Lower leg skin (tissue), 4 donors: Measurements from ENCODE around the gene FOXP1. TPM values are rescaled to one million over a fixed set of nuclear protein-coding genes. Genes with fewer than 3 reads are reported as not detected.

Source experiments
- DNase-seq, 2 donors: peaks; one replicate each; pipeline ENCODE4 v3.0.0-alpha.2; 2019; ENCODE audit warnings: low spot score in 2 of 2
- H3K4me3 ChIP-seq: fragments of 200-600 bp; sonication (generic); 2 replicates; pipeline ENCODE4 v1.5.1; 2017; ENCODE audit warnings: mild to moderate bottlenecking, low read depth; ENCODE audit not compliant: poor library complexity, severe bottlenecking
- CTCF ChIP-seq, 3 donors: fragments of 450-650 bp; IDR thresholded peaks; one replicate each; pipeline ENCODE4 v1.5.1; 2016; ENCODE audit warnings: antibody characterized with exemption in 3 of 3, mild to moderate bottlenecking in 3 of 3, moderate library complexity in 2 of 3
- POLR2A ChIP-seq, 2 donors: fragments of 450-650 bp; IDR thresholded peaks; one replicate each; pipeline ENCODE4 v1.6.1; 2016 to 2017; ENCODE audit warnings: antibody characterized with exemption in 2 of 2, mild to moderate bottlenecking in 1 of 2, moderate library complexity in 1 of 2
- WGBS, 2 donors: methylation state at CpG; one replicate each; pipeline ENCODE4 v1.1.5; 2018; 5-methylcytosine and 5-hydroxymethylcytosine counted together
- intact Hi-C: fragments of 100-400 bp; cut with DNase I; formaldehyde crosslinking; loops from one replicate; pipeline ENCODE4 v1.15.0; 2023; ENCODE audit warnings: low total_unique reads
- total RNA-seq, 4 donors: library from RNA; depleted of rRNA; stranded (reverse); fragments of >200 nt; gene quantifications; one replicate each; pipeline ENCODE4 v1.1.0, GENCODE V29; 2016

Gene FOXP1
- total RNA-seq, 4 donors from 2014 or later, result 46.6 to 66.6 (median 55.2) TPM

- DNase-seq, result no peak
- H3K4me3 ChIP-seq, result no peak overlapping the region
- intact Hi-C loops, result no loop called here
- TF ChIP-seq CTCF (IDR thresholded peaks at IDR 0.05) (no peak), POLR2A (IDR thresholded peaks at IDR 0.05) (no peak)
- WGBS, 2 donors, result 81 to 85% methylated on average over 9 of the region's 9 CpGs
Measured at GRCh38 chr3:71144525-71145253, 438.8 kb downstream of the FOXP1 start.

GRCh38 chr3:71143493-71143892 is 440.0 kb downstream of the FOXP1 start:
- intact Hi-C loops, result no loop called here
- no peak for DNase-seq
- no peak overlapping the region for H3K4me3 ChIP-seq
- WGBS, 2 donors, result 94 to 95% methylated on average over 4 of the region's 4 CpGs
- TF ChIP-seq CTCF (IDR thresholded peaks at IDR 0.05), result no peak

GRCh38 chr3:71142441-71143161 is 440.9 kb downstream of the FOXP1 start:
- H3K4me3 ChIP-seq, result no peak overlapping the region
- whole genome bisulfite sequencing, 2 donors, result 62 to 67% methylated on average over 7 of the region's 7 CpGs
- intact Hi-C loops, result no loop called here
- no peak for TF ChIP-seq POLR2A (IDR thresholded peaks at IDR 0.05)
- no peak for TF ChIP-seq CTCF (IDR thresholded peaks at IDR 0.05)
- no peak for DNase-seq

- no peak for TF ChIP-seq CTCF (IDR thresholded peaks at IDR 0.05)
- no peak for TF ChIP-seq POLR2A (IDR thresholded peaks at IDR 0.05)
- no peak for DNase-seq
- intact Hi-C loops, result no loop called here
- no peak overlapping the region for H3K4me3 ChIP-seq
- 95 to 97% methylated on average over 3 of the region's 3 CpGs for WGBS, 2 donors
Measured at GRCh38 chr3:71140477-71140876, 443.1 kb downstream of the FOXP1 start.

- WGBS, 2 donors, result 83 to 89% methylated on average over 5 of the region's 5 CpGs
- TF ChIP-seq CTCF (IDR thresholded peaks at IDR 0.05) (no peak), POLR2A (IDR thresholded peaks at IDR 0.05) (no peak)
- intact Hi-C loops, result no loop called here
- DNase-seq, result no peak
- no peak overlapping the region for H3K4me3 ChIP-seq
Measured at GRCh38 chr3:71139496-71139895, 444.0 kb downstream of the FOXP1 start.
